Testis (tissue), 2 donors: Measurements from ENCODE around the gene NLN.

Experiments used
- CTCF ChIP-seq, 3 experiments: fragments of 450-650 bp in 2 of 3; fragments of 200-600 bp in 1 of 3; sonication (generic) in 1 of 3; IDR thresholded peaks; one replicate each; pipeline ENCODE4 v1.5.1; 2016 to 2019; ENCODE audit warnings: antibody characterized with exemption in 3 of 3, mild to moderate bottlenecking in 2 of 3, moderate library complexity in 1 of 3
- POLR2A ChIP-seq: fragments of 450-650 bp; IDR thresholded peaks from one replicate; pipeline ENCODE4 v1.6.1; 2017; ENCODE audit warnings: antibody characterized with exemption, mild to moderate bottlenecking, moderate library complexity

- TF ChIP-seq CTCF (IDR thresholded peaks at IDR 0.05) (no peak), POLR2A (no peak)
Measured at GRCh38 chr5:65776441-65777141, 54.6 kb downstream of the NLN start.
